Suppressor macrophage (primary cell): ENCODE data around the gene ARL6IP4.
A peak's percentile ranks its signal among the peaks of the same experiment; 100 is the strongest.

Experiments
- DNase-seq, 4 experiments: peaks; one replicate each; pipeline ENCODE4 v3.0.0-alpha.2; 2020 to 2022

The ARL6IP4 gene

GRCh38 chr12:122958198-122958888, 22.1 kb upstream of the ARL6IP4 start:
- no peak for DNase-seq

- DNase-seq = no peak
Measured at GRCh38 chr12:122959566-122960192, 20.8 kb upstream of the ARL6IP4 start.

- no peak for DNase-seq
Measured at GRCh38 chr12:122960193-122960569, 20.3 kb upstream of the ARL6IP4 start.

- DNase-seq = peak; percentile 22 to 57 (median 49)
Measured at GRCh38 chr12:122961531-122962329, 18.8 kb upstream of the ARL6IP4 start.

GRCh38 chr12:122963941-122964265, 16.6 kb upstream of the ARL6IP4 start:
- DNase-seq = peak; percentile 25 to 76 (median 59)

GRCh38 chr12:122964439-122965257, 15.8 kb upstream of the ARL6IP4 start:
- DNase-seq = no peak

- DNase-seq = no peak
Measured at GRCh38 chr12:122965321-122965751, 15.1 kb upstream of the ARL6IP4 start.

GRCh38 chr12:122965851-122966742, 14.4 kb upstream of the ARL6IP4 start, which contains the start of gene ABCB9:
Gene ABCB9, minus strand, starts transcription at chr12:122966463. Its CDS starts 6,228 bp downstream, at chr12:122960235.
- DNase-seq = peak; percentile 92 to 97 (median 94)

- no peak for DNase-seq
Measured at GRCh38 chr12:122966743-122967550, 13.5 kb upstream of the ARL6IP4 start.

- no peak for DNase-seq
Measured at GRCh38 chr12:122968104-122968503, 12.4 kb upstream of the ARL6IP4 start.

GRCh38 chr12:122969676-122970075, 10.8 kb upstream of the ARL6IP4 start:
- DNase-seq = no peak

GRCh38 chr12:122974274-122974891, 6.1 kb upstream of the ARL6IP4 start:
- DNase-seq = peak; percentile 98 to 99 (median 98)

GRCh38 chr12:122974892-122975789, 5.3 kb upstream of the ARL6IP4 start, which contains the start of gene OGFOD2:
Gene OGFOD2, plus strand, starts transcription at chr12:122975244. Its CDS starts 8 bp downstream, at chr12:122975252.
- peak; percentile 95 to 97 (median 96) for DNase-seq

- DNase-seq = no peak
Measured at GRCh38 chr12:122975790-122976647, 4.5 kb upstream of the ARL6IP4 start.

- no peak for DNase-seq
Measured at GRCh38 chr12:122976648-122976975, 3.9 kb upstream of the ARL6IP4 start.

- no peak for DNase-seq
Measured at GRCh38 chr12:122977153-122977552, 3.3 kb upstream of the ARL6IP4 start.

GRCh38 chr12:122977655-122978392, 2.7 kb upstream of the ARL6IP4 start:
- DNase-seq = no peak
